Fibroblast of villous mesenchyme (primary cell): ENCODE measurements around the gene CLDN5. TPM values are rescaled to one million over a fixed set of nuclear protein-coding genes. Genes with fewer than 3 reads are reported as not detected.

Source experiments
- DNase-seq: peaks from one replicate; pipeline ENCODE4 v3.0.0-alpha.2; 2010; ENCODE audit warnings: low read depth
- H3K4me3 ChIP-seq: 2 replicates; pipeline ENCODE4 v1.5.1; 2011; ENCODE audit warnings: low read depth, mild to moderate bottlenecking, low read length
- total RNA-seq: library from RNA; depleted of rRNA; stranded (reverse); fragments of >200 nt; gene quantifications from 2 replicates; pipeline ENCODE4 v1.2.3, GENCODE V29; 2012
- TF ChIP-seq, protein P1 (sequence below): IDR thresholded peaks from 2 replicates; pipeline ENCODE4 v1.5.1; 2012; ENCODE audit warnings: low read depth, mild to moderate bottlenecking, low read length; ENCODE audit not compliant: insufficient read depth

CLDN5 gene
- total RNA-seq, 1 donor, result not detected

DNA sequence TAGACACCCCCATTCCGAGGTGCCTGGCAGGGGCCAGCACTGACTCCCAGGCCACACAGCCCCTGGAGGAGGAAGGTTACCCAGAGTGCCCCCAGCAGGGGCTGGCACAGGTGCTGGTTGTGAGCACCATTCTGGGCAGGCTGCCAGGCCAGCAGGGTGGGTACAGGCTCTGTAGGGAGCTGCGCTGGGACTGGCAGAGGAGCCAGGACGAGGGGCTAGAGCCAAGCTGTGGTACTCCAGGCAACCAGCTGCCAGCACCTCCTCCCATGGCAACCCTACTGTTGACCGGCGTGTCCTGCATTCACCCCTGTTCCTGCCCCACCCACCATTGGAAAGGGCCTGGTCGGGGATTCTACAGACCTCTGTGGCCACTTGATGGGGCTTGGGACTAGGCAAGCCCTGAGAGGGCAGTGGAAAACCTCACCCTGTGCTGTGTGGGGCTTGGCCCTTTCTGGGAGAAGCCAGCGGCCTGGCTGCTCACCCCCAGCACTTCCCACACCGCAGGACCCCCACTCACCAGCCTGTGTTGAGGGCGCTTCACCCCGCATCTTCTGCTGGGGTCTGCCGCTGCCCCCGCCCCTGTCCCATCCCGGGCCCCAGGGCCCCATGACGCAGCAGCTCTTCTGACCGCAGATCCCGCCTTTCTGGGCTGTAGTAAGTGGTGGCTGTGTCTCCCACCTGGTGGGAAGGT is 1.9 kb downstream of the CLDN5 start:
- no peak overlapping the region for H3K4me3 ChIP-seq
- DNase-seq, result no peak
- TF ChIP-seq, protein P1, sequence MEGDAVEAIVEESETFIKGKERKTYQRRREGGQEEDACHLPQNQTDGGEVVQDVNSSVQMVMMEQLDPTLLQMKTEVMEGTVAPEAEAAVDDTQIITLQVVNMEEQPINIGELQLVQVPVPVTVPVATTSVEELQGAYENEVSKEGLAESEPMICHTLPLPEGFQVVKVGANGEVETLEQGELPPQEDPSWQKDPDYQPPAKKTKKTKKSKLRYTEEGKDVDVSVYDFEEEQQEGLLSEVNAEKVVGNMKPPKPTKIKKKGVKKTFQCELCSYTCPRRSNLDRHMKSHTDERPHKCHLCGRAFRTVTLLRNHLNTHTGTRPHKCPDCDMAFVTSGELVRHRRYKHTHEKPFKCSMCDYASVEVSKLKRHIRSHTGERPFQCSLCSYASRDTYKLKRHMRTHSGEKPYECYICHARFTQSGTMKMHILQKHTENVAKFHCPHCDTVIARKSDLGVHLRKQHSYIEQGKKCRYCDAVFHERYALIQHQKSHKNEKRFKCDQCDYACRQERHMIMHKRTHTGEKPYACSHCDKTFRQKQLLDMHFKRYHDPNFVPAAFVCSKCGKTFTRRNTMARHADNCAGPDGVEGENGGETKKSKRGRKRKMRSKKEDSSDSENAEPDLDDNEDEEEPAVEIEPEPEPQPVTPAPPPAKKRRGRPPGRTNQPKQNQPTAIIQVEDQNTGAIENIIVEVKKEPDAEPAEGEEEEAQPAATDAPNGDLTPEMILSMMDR, result no peak

- no peak for DNase-seq
- TF ChIP-seq, protein P1, result no peak
- H3K4me3 ChIP-seq, result no peak overlapping the region
These were observed 3.5 kb downstream of the CLDN5 start for GRCh38 chr22:19520566-19521305.

GRCh38 chr22:19520007-19520406 is 4.2 kb downstream of the CLDN5 start:
- TF ChIP-seq, protein P1, result no peak
- DNase-seq, result no peak
- no peak overlapping the region for H3K4me3 ChIP-seq

DNA sequence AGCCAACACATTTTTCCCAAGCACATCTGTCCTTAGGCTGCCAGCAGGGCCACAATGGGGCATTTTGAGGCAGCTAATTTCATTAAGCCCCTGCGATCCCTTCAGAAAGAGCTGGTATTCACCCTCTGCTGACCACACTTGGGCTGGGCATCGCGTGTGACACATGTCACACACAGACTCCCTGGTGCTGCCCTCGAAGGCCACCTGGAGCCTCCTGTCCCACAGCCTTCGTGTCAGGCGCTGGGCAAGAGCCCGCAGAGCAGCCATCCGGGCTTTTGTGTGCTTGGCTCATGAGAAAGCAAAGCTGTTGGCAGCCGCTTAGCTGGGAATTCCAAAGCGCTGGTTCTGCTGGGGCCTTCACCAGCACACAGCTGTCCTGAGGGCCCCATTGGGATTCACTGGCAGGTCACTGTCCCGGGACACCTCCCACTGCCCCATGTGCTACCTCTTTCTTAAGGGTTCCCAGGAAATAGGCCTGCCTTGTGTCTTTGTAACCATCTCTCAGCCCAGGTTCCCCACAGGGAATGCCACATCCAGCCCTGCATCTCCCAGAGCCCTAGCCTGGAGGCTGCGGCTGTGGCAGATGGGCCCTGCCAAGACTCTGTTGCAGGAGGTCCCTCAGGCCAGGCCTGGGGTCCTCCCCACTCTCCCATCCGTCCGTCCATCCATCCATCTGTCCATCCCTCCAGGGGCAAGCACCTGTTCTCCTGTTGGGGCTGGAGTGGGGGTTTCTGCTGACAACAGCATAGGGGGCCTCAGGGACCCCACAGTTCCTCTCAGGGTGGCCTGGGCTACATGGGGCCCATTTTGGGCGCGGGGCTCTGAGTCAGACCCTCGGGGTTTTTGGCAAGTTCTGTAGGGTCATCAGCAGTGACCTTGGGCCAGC is 4.9 kb downstream of the CLDN5 start:
- no peak for DNase-seq
- TF ChIP-seq, protein P1, result no peak
- H3K4me3 ChIP-seq, result no peak overlapping the region

DNA sequence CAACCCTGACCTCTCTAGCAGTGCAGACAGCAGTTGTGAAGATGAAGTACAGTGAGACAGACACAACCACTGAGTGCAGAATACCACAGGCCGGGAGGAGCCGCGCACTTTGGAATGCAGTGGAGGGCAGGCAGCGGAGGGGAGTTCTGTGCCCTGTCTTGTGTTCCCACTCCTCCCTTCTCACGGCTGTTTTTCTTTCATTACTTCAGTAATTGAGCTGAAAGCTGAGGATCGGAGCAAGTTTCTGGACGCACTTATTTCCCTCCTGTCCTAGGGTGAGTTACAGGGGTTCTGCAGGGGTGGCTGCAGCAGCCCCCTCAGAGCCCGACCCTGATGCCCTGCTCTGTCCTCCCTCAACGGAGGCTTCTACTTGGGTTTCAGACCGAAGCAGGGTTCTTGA is 5.6 kb downstream of the CLDN5 start:
- DNase-seq, result no peak
- TF ChIP-seq, protein P1, result no peak
- H3K4me3 ChIP-seq, result no peak overlapping the region

DNA sequence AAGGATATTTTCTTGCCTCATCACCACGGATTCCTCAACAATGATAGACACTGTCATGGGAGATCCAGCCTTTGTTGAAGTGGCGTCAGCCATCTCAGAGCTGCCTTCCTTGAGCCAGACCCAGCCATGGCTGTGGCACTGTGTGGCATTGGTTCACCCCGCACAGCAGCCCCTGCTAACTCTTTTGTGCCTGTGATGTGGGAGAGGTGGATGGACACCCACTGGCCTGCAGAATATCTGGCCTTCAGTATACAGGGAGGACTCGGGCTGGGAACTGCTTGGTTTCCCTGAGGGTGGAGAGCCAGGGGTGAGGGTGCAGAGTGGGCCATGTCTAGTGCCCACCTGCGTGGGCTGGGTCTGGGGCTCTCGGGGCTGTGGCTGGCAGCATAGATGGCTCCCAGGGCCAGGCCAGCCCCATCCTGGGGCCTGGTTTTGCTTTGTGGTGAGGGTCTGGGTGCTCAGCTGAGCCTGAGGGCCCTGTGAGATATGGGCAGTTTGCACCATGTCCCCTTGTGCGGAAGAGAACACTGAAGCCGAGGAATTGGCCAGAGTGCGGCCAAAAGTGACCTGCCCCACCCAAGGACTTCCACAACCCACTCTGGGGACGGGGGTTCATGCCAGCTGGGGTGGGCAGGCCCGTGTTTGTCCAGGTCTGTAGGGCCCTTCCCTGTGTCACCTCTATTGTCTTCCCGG is 6.1 kb downstream of the CLDN5 start:
- no peak for DNase-seq
- H3K4me3 ChIP-seq, result no peak overlapping the region
- TF ChIP-seq, protein P1, result no peak
